Hepatocyte (in vitro differentiated cells): ENCODE data around the gene PROSER2. TPM values are rescaled to one million over a fixed set of nuclear protein-coding genes. Genes with fewer than 3 reads are reported as not detected.

Source experiments
- DNase-seq: peaks from one replicate; pipeline ENCODE4 v3.0.0-alpha.2; 2016; ENCODE audit warnings: low spot score
- H2AFZ ChIP-seq: fragments of 200-600 bp; sonication (generic); 2 replicates; pipeline ENCODE4 v1.6.0; 2016; ENCODE audit warnings: antibody characterized with exemption, mild to moderate bottlenecking
- H3K27ac ChIP-seq: fragments of 200-600 bp; sonication (generic); 2 replicates; pipeline ENCODE4 v1.5.1; 2016; ENCODE audit warnings: mild to moderate bottlenecking
- H3K27me3 ChIP-seq: fragments of 200-600 bp; sonication (generic); 2 replicates; pipeline ENCODE4 v1.6.1; 2016
- H3K36me3 ChIP-seq: fragments of 200-600 bp; sonication (generic); replicated peaks from 2 replicates; pipeline ENCODE4 v1.5.1; 2016; ENCODE audit warnings: low read depth; ENCODE audit not compliant: insufficient read depth
- H3K4me1 ChIP-seq: fragments of 200-600 bp; sonication (generic); 2 replicates; pipeline ENCODE4 v1.5.1; 2016; ENCODE audit warnings: mild to moderate bottlenecking, moderate library complexity; ENCODE audit not compliant: insufficient read depth
- H3K4me2 ChIP-seq: fragments of 200-600 bp; sonication (generic); 2 replicates; pipeline ENCODE4 v1.6.0; 2016
- H3K4me3 ChIP-seq: fragments of 200-600 bp; sonication (generic); 2 replicates; pipeline ENCODE4 v1.5.1; 2016; ENCODE audit warnings: mild to moderate bottlenecking
- H3K79me2 ChIP-seq: fragments of 200-600 bp; sonication (generic); 2 replicates; pipeline ENCODE4 v1.6.0; 2017; ENCODE audit warnings: mild to moderate bottlenecking
- H3K9me2 ChIP-seq: fragments of 200-600 bp; sonication (generic); replicated peaks from 2 replicates; pipeline ENCODE4 v1.6.0; 2017; ENCODE audit warnings: mild to moderate bottlenecking; ENCODE audit not compliant: insufficient read depth
- H3K9me3 ChIP-seq: fragments of 200-600 bp; sonication (generic); 2 replicates; pipeline ENCODE4 v1.5.1; 2016; ENCODE audit warnings: low read depth, mild to moderate bottlenecking
- H4K20me1 ChIP-seq: fragments of 200-600 bp; sonication (generic); 2 replicates; pipeline ENCODE4 v1.6.0; 2016; ENCODE audit warnings: mild to moderate bottlenecking; ENCODE audit not compliant: insufficient read depth, poor library complexity, severe bottlenecking
- EZH2 ChIP-seq: fragments of 200-600 bp; sonication (generic); IDR thresholded peaks from 2 replicates; pipeline ENCODE4 v1.6.1; 2016; ENCODE audit warnings: antibody characterized with exemption, mild to moderate bottlenecking, borderline replicate concordance
- EZH2phosphoT487 ChIP-seq: fragments of 200-600 bp; sonication (generic); IDR thresholded peaks from one replicate; pipeline ENCODE4 v1.6.1; 2018; ENCODE audit warnings: antibody characterized with exemption, mild to moderate bottlenecking, low read depth, moderate library complexity; ENCODE audit not compliant: unreplicated experiment, severe bottlenecking
- WGBS: methylation state at CpG from one replicate; pipeline ENCODE4 v1.1.6; 2016; ENCODE audit warnings: low lambda C conversion rate; ENCODE audit errors: missing lambda C conversion rate; 5-methylcytosine and 5-hydroxymethylcytosine counted together
- polyA plus RNA-seq: library from polyadenylated mRNA; unstranded; fragments of >200 nt; fragmentation: Nextera tagmentation; extraction: Ambion mirVana; gene quantifications from 2 replicates; pipeline ENCODE4 v1.2.1, GENCODE V29; 2016
- total RNA-seq: library from RNA; depleted of rRNA; stranded (reverse); fragments of >200 nt; gene quantifications from 2 replicates; pipeline ENCODE4 v1.2.3, GENCODE V29; 2014
- TF ChIP-seq, protein P1 (sequence below): fragments of 200-600 bp; sonication (generic); IDR thresholded peaks from 2 replicates; pipeline ENCODE4 v1.5.1; 2016; ENCODE audit warnings: antibody characterized with exemption, mild to moderate bottlenecking; ENCODE audit not compliant: poor library complexity

The PROSER2 gene
- total and polyA plus RNA-seq, 2 experiments from 2014 or later: 13.3 to 39.9 TPM

DNA sequence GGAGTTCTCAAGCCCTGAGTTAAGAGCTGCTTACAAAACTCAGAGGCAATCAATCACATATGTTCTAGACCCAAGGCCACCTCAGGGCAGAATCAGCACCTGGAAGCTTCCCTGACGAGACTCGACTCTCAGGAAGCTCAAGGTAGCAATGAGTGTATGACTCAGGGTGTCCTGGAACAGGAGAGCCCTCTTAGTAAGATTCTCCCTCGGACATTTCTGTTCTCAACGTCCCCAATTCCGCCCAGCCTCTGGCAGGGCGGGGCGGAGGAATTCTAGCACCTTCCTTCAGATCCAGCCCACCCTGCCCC, 39.6 kb upstream of the PROSER2 start:
- Histone ChIP-seq H2AFZ (no peak overlapping the region), H4K20me1 (no peaks in the 10 kb centered on the region), H3K9me2 (no peaks in the 10 kb centered on the region), H3K9me3 (no peaks in the 10 kb centered on the region), H3K36me3 (no peaks in the 10 kb centered on the region), H3K4me3 (no peak overlapping the region), H3K79me2 (no peaks in the 10 kb centered on the region), H3K27me3 (no peaks in the 10 kb centered on the region), H3K4me1 (no peaks in the 10 kb centered on the region), H3K4me2 (no peak overlapping the region), H3K27ac (no peak overlapping the region)
- DNase-seq: peak; percentile 6
- WGBS: 71% methylated on average over 7 of the region's 7 CpGs
- no peak for TF ChIP-seq EZH2phosphoT487
- TF ChIP-seq EZH2: no peak
- TF ChIP-seq, protein P1, sequence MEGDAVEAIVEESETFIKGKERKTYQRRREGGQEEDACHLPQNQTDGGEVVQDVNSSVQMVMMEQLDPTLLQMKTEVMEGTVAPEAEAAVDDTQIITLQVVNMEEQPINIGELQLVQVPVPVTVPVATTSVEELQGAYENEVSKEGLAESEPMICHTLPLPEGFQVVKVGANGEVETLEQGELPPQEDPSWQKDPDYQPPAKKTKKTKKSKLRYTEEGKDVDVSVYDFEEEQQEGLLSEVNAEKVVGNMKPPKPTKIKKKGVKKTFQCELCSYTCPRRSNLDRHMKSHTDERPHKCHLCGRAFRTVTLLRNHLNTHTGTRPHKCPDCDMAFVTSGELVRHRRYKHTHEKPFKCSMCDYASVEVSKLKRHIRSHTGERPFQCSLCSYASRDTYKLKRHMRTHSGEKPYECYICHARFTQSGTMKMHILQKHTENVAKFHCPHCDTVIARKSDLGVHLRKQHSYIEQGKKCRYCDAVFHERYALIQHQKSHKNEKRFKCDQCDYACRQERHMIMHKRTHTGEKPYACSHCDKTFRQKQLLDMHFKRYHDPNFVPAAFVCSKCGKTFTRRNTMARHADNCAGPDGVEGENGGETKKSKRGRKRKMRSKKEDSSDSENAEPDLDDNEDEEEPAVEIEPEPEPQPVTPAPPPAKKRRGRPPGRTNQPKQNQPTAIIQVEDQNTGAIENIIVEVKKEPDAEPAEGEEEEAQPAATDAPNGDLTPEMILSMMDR: no peak

DNA sequence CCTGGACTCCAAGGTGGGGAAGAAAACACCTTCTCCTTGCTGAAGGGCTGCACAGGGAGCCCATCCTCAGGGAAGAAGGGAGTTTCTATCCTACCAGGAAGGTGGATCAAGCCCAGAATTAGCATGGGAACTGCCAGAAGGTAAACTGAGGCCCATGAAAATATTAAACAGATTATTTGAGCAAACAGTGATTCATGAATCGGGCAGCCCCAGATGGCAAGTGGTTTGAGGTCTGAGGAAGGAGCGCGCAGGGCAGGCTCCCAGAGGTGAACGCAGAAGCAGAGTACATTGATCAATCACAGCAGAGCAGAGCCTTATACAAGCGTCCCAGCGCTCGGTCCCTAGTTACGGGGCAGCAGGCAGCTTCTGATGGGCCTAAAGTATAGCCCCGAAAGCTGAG, 35.8 kb upstream of the PROSER2 start:
- H3K4me3 ChIP-seq: no peak overlapping the region
- no peak overlapping the region for H2AFZ ChIP-seq
- TF ChIP-seq, protein P1: no peak
- no peak for TF ChIP-seq EZH2phosphoT487
- TF ChIP-seq EZH2: no peak
- no peak overlapping the region for H3K4me2 ChIP-seq
- no peaks in the 10 kb centered on the region for H3K9me3 ChIP-seq
- H3K36me3 ChIP-seq: no peaks in the 10 kb centered on the region
- no peak for DNase-seq
- H3K9me2 ChIP-seq: no peaks in the 10 kb centered on the region
- no peaks in the 10 kb centered on the region for H3K27me3 ChIP-seq
- no peaks in the 10 kb centered on the region for H3K79me2 ChIP-seq
- WGBS: 93% methylated on average over 9 of the region's 9 CpGs
- no peak overlapping the region for H3K27ac ChIP-seq
- no peaks in the 10 kb centered on the region for H3K4me1 ChIP-seq
- H4K20me1 ChIP-seq: no peaks in the 10 kb centered on the region

DNA sequence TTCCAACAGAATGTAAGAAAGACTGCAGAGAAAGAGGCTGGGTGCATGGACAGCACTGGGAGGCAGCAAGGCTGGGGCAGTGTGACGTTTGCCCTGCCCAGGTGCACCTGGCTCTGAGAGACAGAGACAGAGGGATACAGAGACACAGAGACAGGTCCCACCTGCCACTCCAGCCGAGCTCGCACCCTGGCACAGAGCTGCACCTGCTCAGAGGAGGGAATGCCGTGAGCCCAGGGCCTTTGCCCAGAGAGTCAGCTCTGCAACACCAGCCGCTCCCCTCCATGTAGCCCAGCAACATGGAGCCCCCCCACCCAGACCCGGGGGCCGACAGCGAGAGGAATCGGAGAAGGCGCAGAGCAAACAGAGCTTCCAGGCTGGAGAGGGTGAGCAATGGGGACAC, 35.3 kb upstream of the PROSER2 start:
- no peaks in the 10 kb centered on the region for H3K27me3 ChIP-seq
- no peaks in the 10 kb centered on the region for H3K79me2 ChIP-seq
- H3K36me3 ChIP-seq: no peaks in the 10 kb centered on the region
- TF ChIP-seq, protein P1: no peak
- no peak for TF ChIP-seq EZH2
- no peak for TF ChIP-seq EZH2phosphoT487
- no peak for DNase-seq
- no peaks in the 10 kb centered on the region for H3K4me1 ChIP-seq
- H3K9me3 ChIP-seq: no peaks in the 10 kb centered on the region
- no peak overlapping the region for H3K27ac ChIP-seq
- H4K20me1 ChIP-seq: no peaks in the 10 kb centered on the region
- H2AFZ ChIP-seq: no peak overlapping the region
- H3K4me2 ChIP-seq: no peak overlapping the region
- H3K4me3 ChIP-seq: no peak overlapping the region
- H3K9me2 ChIP-seq: no peaks in the 10 kb centered on the region
- 87% methylated on average over 8 of the region's 10 CpGs for WGBS

DNA sequence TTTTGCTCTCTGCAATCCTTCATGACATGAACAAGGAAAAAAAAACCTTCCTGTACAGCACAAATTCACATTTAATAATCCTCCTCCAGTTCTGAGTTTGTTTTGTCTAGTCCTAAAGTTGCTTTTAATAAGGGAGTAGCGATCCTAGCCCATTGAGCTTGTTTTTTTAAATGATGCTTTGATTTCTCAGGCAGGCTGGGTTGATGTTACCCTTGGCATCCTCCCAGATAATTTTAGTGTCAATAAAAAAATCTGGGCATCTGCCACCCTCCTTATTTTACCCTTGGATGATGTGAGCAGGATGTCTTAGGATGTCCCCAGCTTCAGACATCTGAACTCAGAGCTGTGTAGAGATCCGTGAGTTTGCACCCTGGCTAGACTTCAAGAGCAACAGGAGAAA, 33.9 kb upstream of the PROSER2 start:
- TF ChIP-seq, protein P1: no peak
- no peaks in the 10 kb centered on the region for H3K9me2 ChIP-seq
- no peak for DNase-seq
- 77% methylated on average over 2 of the region's 2 CpGs for WGBS
- H3K4me2 ChIP-seq: no peak overlapping the region
- no peak overlapping the region for H3K27ac ChIP-seq
- no peaks in the 10 kb centered on the region for H3K79me2 ChIP-seq
- no peaks in the 10 kb centered on the region for H3K9me3 ChIP-seq
- peaks cover 5% of the 10 kb centered on the region for H3K4me1 ChIP-seq
- H3K4me3 ChIP-seq: no peak overlapping the region
- H3K36me3 ChIP-seq: no peaks in the 10 kb centered on the region
- H3K27me3 ChIP-seq: no peaks in the 10 kb centered on the region
- H2AFZ ChIP-seq: no peak overlapping the region
- no peaks in the 10 kb centered on the region for H4K20me1 ChIP-seq
